HepG2 (cell line): Measurements from ENCODE around the gene PRR15L. TPM values are rescaled to one million over a fixed set of nuclear protein-coding genes. Genes with fewer than 3 reads are reported as not detected.

Source experiments
- ESRRA ChIP-seq: sonication (generic); formaldehyde crosslinking; IDR thresholded peaks from 2 replicates; pipeline ENCODE4 v1.5.1; 2020; ENCODE audit warnings: mild to moderate bottlenecking, low read depth, missing genetic modification reagents
- HDAC6 ChIP-seq: fragments of 200-600 bp; sonication (generic); IDR thresholded peaks from 2 replicates; pipeline ENCODE4 v1.7.0; 2017; ENCODE audit warnings: mild to moderate bottlenecking, antibody characterized with exemption, low read length, low read depth
- IKZF5 ChIP-seq: IDR thresholded peaks from 2 replicates; pipeline ENCODE4 v1.6.1; 2018; ENCODE audit warnings: missing genetic modification reagents, mild to moderate bottlenecking, missing compliant biosample characterization
- ISX ChIP-seq: sonication (generic); formaldehyde crosslinking; conservative IDR thresholded peaks from 2 replicates; pipeline ENCODE4 v1.5.0; 2020; ENCODE audit warnings: missing genetic modification reagents
- MIER3 ChIP-seq: IDR thresholded peaks from 2 replicates; pipeline ENCODE4 v1.6.1; 2016; ENCODE audit warnings: missing compliant biosample characterization, borderline replicate concordance
- THAP8 ChIP-seq: sonication (generic); formaldehyde crosslinking; IDR thresholded peaks from 2 replicates; pipeline ENCODE4 v1.5.1; 2020; ENCODE audit warnings: missing genetic modification reagents, mild to moderate bottlenecking, borderline replicate concordance
- ZC3H13 ChIP-seq: sonication (generic); formaldehyde crosslinking; IDR thresholded peaks from 2 replicates; pipeline ENCODE4 v1.8.1; 2023; ENCODE audit warnings: mild to moderate bottlenecking, missing genetic modification reagents, moderate library complexity
- ZKSCAN1 ChIP-seq: fragments of 150-350 bp; IDR thresholded peaks from 2 replicates; pipeline ENCODE4 v1.6.1; 2014; ENCODE audit warnings: low read length
- ZNF318 ChIP-seq: sonication (generic); formaldehyde crosslinking; IDR thresholded peaks from 2 replicates; pipeline ENCODE4 v1.4.0; 2020; ENCODE audit warnings: mild to moderate bottlenecking, missing genetic modification reagents
- polyA plus RNA-seq, 8 experiments: library from polyadenylated mRNA; depleted of rRNA in 3 of 8; stranded (reverse) in 7 of 8; unstranded in 1 of 8; fragments of >200 nt; fragmentation: Illumina TruSeq in 4 of 8; extraction: Trizol in 4 of 8; gene quantifications; 2 replicates each; pipeline versions ENCODE4 v1.2.1 to v1.2.3, GENCODE V29; 2011 to 2016; ENCODE audit warnings: low read depth in 4 of 8, missing spikeins in 1 of 8, mixed read lengths in 1 of 8; ENCODE audit not compliant: insufficient read depth in 1 of 8
- total RNA-seq, 5 experiments: library from RNA; depleted of rRNA; stranded (reverse); fragments of >200 nt; fragmentation: Illumina TruSeq; extraction: Trizol; gene quantifications; 2 replicates each; pipeline ENCODE4 v1.2.3, GENCODE V29; 2016; ENCODE audit warnings: low read depth in 1 of 5
- TF ChIP-seq, protein P1 (sequence below): sonication (generic); formaldehyde crosslinking; IDR thresholded peaks from 2 replicates; pipeline ENCODE4 v1.4.0; 2020; ENCODE audit warnings: missing genetic modification reagents, borderline replicate concordance
- TF ChIP-seq, protein P2 (sequence below): sonication (generic); formaldehyde crosslinking; conservative IDR thresholded peaks from 2 replicates; pipeline ENCODE4 v1.4.0; 2020; ENCODE audit warnings: missing genetic modification reagents
- TF ChIP-seq, protein P3 (sequence below): sonication (generic); IDR thresholded peaks from 2 replicates; pipeline ENCODE4 v1.6.1; 2016; ENCODE audit warnings: low read depth, borderline replicate concordance

The PRR15L gene
- total and polyA plus RNA-seq, 2 of the 13 experiments (the other 11 are each of a cell fraction or from before 2014, with no cell fraction given): 0.44 to 2.0 TPM

- TF ChIP-seq ZNF318 (CRISPR knock-in tag): no peak
- no peak for TF ChIP-seq THAP8 (CRISPR knock-in tag)
- TF ChIP-seq, protein P1, sequence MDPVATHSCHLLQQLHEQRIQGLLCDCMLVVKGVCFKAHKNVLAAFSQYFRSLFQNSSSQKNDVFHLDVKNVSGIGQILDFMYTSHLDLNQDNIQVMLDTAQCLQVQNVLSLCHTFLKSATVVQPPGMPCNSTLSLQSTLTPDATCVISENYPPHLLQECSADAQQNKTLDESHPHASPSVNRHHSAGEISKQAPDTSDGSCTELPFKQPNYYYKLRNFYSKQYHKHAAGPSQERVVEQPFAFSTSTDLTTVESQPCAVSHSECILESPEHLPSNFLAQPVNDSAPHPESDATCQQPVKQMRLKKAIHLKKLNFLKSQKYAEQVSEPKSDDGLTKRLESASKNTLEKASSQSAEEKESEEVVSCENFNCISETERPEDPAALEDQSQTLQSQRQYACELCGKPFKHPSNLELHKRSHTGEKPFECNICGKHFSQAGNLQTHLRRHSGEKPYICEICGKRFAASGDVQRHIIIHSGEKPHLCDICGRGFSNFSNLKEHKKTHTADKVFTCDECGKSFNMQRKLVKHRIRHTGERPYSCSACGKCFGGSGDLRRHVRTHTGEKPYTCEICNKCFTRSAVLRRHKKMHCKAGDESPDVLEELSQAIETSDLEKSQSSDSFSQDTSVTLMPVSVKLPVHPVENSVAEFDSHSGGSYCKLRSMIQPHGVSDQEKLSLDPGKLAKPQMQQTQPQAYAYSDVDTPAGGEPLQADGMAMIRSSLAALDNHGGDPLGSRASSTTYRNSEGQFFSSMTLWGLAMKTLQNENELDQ: no peak
- TF ChIP-seq, protein P2, sequence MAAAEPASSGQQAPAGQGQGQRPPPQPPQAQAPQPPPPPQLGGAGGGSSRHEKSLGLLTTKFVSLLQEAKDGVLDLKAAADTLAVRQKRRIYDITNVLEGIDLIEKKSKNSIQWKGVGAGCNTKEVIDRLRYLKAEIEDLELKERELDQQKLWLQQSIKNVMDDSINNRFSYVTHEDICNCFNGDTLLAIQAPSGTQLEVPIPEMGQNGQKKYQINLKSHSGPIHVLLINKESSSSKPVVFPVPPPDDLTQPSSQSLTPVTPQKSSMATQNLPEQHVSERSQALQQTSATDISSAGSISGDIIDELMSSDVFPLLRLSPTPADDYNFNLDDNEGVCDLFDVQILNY: no peak
- 0 out of 2 replicates have a peak, but pooled peaks have one; percentile 49 for TF ChIP-seq ZC3H13
- no peak for TF ChIP-seq HDAC6
- TF ChIP-seq IKZF5 (CRISPR knock-in tag): peak; percentile 76; the same call in 1 of the 2 replicates
- 0 out of 2 replicates have a peak, but pooled peaks have one; percentile 40 for TF ChIP-seq MIER3 (CRISPR knock-in tag)
- peak; percentile 87 for TF ChIP-seq ESRRA (CRISPR knock-in tag)
- no peak for TF ChIP-seq ZKSCAN1
- no peak for TF ChIP-seq ISX (CRISPR knock-in tag)
- TF ChIP-seq, protein P3, sequence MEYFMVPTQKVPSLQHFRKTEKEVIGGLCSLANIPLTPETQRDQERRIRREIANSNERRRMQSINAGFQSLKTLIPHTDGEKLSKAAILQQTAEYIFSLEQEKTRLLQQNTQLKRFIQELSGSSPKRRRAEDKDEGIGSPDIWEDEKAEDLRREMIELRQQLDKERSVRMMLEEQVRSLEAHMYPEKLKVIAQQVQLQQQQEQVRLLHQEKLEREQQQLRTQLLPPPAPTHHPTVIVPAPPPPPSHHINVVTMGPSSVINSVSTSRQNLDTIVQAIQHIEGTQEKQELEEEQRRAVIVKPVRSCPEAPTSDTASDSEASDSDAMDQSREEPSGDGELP: 0 out of 2 replicates have a peak, but pooled peaks have one; percentile 16
Observed at GRCh38 chr17:47952171-47953021, 5.3 kb downstream of the PRR15L start (continued).
